Measurements from ENCODE around the gene CERS5. TPM values are rescaled to one million over a fixed set of nuclear protein-coding genes. Genes with fewer than 3 reads are reported as not detected.

Gene CERS5
- total and polyA plus RNA-seq, 12 donors: 8.3 to 51.7 (median 11.8) TPM

DNA sequence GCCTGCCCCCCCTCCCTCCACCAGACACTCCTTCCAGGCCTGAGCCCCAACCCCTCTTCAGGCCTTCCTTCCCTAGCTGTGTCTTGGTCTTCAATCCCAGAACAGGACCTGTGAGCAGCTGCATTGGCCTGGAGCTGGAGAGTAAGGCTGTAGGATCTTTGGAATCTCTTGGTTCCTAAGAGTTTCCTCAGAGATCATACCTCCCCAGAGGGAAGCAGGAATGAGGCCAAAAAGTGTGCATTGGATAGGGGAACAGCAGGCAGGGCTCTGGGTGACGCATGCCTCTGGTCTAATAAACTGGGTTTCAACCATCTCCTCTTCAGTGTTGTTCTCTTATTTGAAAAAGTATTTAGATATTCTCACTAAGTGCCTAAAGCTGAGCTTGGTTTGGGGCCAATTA, 83.9 kb downstream of the CERS5 start:
- TF ChIP-seq, protein P1, sequence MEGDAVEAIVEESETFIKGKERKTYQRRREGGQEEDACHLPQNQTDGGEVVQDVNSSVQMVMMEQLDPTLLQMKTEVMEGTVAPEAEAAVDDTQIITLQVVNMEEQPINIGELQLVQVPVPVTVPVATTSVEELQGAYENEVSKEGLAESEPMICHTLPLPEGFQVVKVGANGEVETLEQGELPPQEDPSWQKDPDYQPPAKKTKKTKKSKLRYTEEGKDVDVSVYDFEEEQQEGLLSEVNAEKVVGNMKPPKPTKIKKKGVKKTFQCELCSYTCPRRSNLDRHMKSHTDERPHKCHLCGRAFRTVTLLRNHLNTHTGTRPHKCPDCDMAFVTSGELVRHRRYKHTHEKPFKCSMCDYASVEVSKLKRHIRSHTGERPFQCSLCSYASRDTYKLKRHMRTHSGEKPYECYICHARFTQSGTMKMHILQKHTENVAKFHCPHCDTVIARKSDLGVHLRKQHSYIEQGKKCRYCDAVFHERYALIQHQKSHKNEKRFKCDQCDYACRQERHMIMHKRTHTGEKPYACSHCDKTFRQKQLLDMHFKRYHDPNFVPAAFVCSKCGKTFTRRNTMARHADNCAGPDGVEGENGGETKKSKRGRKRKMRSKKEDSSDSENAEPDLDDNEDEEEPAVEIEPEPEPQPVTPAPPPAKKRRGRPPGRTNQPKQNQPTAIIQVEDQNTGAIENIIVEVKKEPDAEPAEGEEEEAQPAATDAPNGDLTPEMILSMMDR (IDR thresholded peaks at IDR 0.05): no peak
- intact Hi-C loops (cut with DNase I): loop anchor here in 2 of 10 donors (1.0 to 10.0 kb wide), 2 partner anchors 86 to 232 kb away; no protein-coding TSS in a partner anchor
- Histone ChIP-seq H3K4me1 (peaks cover 0 to 26% (median 13%) of the 10 kb centered on the region in 9 donors), H3K27ac (no peak overlapping the region), H3K9me3 (no peaks in the 10 kb centered on the region), H3K36me3 (peaks cover 0 to 19% (median 15%) of the 10 kb centered on the region in 9 donors), H3K4me3 (no peak overlapping the region), H3K27me3 (no peaks in the 10 kb centered on the region)
- WGBS, 2 donors: 80 to 94% methylated on average over 1 of the region's 1 CpG
- ATAC-seq: no peak
- DNase-seq: no peak

DNA sequence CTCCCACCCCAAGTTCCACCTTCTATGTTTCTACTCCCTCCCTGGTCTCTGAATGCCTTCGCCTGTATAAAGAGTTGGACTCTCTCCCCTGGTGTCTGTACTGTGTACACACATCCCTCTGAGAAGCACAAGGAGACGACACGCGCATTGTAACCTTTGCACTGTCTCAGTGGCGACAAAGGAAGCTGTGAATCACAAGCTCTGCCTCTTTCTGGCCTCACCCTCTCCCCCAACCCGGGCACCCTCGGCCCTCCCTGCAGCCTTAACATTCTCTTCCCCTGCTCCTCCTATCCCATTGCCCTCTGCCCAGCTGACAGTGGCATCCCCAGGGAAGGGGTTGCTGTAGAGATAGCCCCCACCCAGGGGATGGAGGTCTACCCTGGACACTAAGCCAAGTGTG, 84.5 kb downstream of the CERS5 start:
- WGBS, 2 donors: 83 to 88% methylated on average over 7 of the region's 7 CpGs
- intact Hi-C loops (cut with DNase I): loop anchor here in 2 of 10 donors (1.0 to 10.0 kb wide), 2 partner anchors 87 to 232 kb away; no protein-coding TSS in a partner anchor
- H3K4me1 ChIP-seq: peaks cover 0 to 20% (median 13%) of the 10 kb centered on the region in 9 donors
- DNase-seq (no peak), ATAC-seq (no peak)
- H3K4me3 ChIP-seq: no peak overlapping the region
- TF ChIP-seq, protein P1 (IDR thresholded peaks at IDR 0.05): no peak
- H3K27ac ChIP-seq: no peak overlapping the region
- H3K27me3 ChIP-seq: no peaks in the 10 kb centered on the region
- H3K9me3 ChIP-seq: no peaks in the 10 kb centered on the region
- H3K36me3 ChIP-seq: peaks cover 0 to 13% (median 10%) of the 10 kb centered on the region in 9 donors

DNA sequence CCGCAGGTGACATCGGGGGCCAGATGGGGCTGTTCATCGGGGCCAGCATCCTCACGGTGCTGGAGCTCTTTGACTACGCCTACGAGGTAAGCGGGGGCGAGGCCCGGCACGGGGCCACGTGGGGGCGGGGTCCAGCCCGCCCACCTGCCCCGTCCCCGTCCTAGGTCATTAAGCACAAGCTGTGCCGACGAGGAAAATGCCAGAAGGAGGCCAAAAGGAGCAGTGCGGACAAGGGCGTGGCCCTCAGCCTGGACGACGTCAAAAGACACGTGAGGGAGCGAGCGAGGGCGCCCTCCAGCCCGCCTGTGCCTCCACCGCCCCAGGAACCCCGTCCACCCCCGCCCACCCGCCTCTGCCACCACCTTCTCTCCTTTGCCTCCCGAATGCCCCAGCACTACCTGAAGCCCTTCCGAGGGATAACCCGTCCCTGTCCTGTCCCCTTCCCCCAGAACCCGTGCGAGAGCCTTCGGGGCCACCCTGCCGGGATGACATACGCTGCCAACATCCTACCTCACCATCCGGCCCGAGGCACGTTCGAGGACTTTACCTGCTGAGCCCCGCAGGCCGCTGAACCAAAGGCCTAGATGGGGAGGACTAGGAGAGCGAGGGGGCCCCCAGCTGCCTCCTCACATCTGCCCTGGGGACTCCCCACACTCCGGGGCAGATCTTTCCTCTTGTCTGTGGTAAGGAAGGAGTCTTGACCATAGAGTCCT, 85.9 kb downstream of the CERS5 start:
- Histone ChIP-seq H3K27me3 (no peaks in the 10 kb centered on the region), H3K4me1 (peaks cover 0 to 17% (median 12%) of the 10 kb centered on the region in 9 donors), H3K4me3 (no peak overlapping the region), H3K9me3 (no peaks in the 10 kb centered on the region), H3K27ac (no peak overlapping the region), H3K36me3 (no peaks in the 10 kb centered on the region)
- DNase-seq: no peak
- TF ChIP-seq, protein P1 (IDR thresholded peaks at IDR 0.05): no peak
- 47% methylated on average over 46 of the region's 46 CpGs for WGBS, 2 donors
- intact Hi-C loops (cut with DNase I): loop anchor here in 2 of 10 donors (10.0 kb wide), 1 partner anchor 234 kb away; no protein-coding TSS in a partner anchor
- ATAC-seq: no peak

DNA sequence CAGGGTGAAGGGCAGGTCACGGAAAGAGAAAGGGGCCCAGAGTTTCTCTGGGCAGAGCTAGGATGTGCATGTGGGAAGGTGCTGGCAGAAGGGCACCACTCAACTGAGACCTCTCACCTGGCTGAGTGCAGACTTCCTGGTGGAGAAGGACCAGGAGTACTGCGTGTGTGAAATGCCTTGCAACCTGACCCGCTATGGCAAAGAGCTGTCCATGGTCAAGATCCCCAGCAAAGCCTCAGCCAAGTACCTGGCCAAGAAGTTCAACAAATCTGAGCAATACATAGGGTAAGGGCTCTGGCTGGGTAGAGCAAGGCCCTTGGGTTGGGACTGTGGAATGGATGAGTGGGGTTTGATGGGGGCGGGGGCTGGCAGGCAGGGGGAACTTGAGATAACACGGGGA, 87.4 kb downstream of the CERS5 start:
- H3K36me3 ChIP-seq: no peaks in the 10 kb centered on the region
- no peaks in the 10 kb centered on the region for H3K9me3 ChIP-seq
- no peak overlapping the region for H3K4me3 ChIP-seq
- TF ChIP-seq, protein P1 (IDR thresholded peaks at IDR 0.05): no peak
- WGBS, 2 donors: 84 to 88% methylated on average over 5 of the region's 5 CpGs
- intact Hi-C loops (cut with DNase I): loop anchor here in 8 of 10 donors (5.0 to 10.0 kb wide), 3 partner anchors 93 to 235 kb away; no protein-coding TSS in a partner anchor
- H3K27me3 ChIP-seq: no peaks in the 10 kb centered on the region
- no peak for DNase-seq
- H3K27ac ChIP-seq: no peak overlapping the region
- ATAC-seq: no peak
- H3K4me1 ChIP-seq: peaks cover 0 to 14% (median 10%) of the 10 kb centered on the region in 9 donors

Other genes starting within 250 kb of the CERS5 start
- not detected for gene AQP2, start 216.6 kb downstream of the CERS5 start, total RNA-seq
- under 1 TPM in 1 of 2 donors, not detected in 1; 0.04 TPM for gene AQP2, start 216.6 kb downstream of the CERS5 start, polyA plus RNA-seq
- 1 to 10 TPM in 1 of 10 donors, under 1 TPM in 5, not detected in 4; 0.16 to 1.0 (median 0.48) TPM for gene AQP5, start 205.5 kb downstream of the CERS5 start, total RNA-seq
- 1 to 10 TPM; 1.1 to 2.6 TPM for gene AQP5, start 205.5 kb downstream of the CERS5 start, polyA plus RNA-seq
- gene AQP6, start 194.4 kb downstream of the CERS5 start, total RNA-seq: not detected
- gene AQP6, start 194.4 kb downstream of the CERS5 start, polyA plus RNA-seq: under 1 TPM; 0.06 to 0.15 TPM
- gene RACGAP1, start 141.9 kb downstream of the CERS5 start, total RNA-seq: 10 to 100 TPM in 1 of 10 donors, 1 to 10 TPM in 9; 1.8 to 17.8 (median 4.0) TPM
- gene RACGAP1, start 141.9 kb downstream of the CERS5 start, polyA plus RNA-seq: 1 to 10 TPM; 1.0 to 2.6 TPM
- gene ASIC1, start 109.8 kb downstream of the CERS5 start, total RNA-seq: 1 to 10 TPM in 4 of 10 donors, under 1 TPM in 6; 0.17 to 1.6 (median 0.82) TPM
- under 1 TPM; 0.59 to 0.74 TPM for gene ASIC1, start 109.8 kb downstream of the CERS5 start, polyA plus RNA-seq
- 10 to 100 TPM; 13.3 to 24.0 (median 17.4) TPM for gene SMARCD1, start 82.0 kb downstream of the CERS5 start, total RNA-seq
- gene SMARCD1, start 82.0 kb downstream of the CERS5 start, polyA plus RNA-seq: 10 to 100 TPM; 12.0 to 13.0 TPM
- 10 to 100 TPM in 7 of 10 donors, 1 to 10 TPM in 3; 5.2 to 67.7 (median 15.5) TPM for gene GPD1, start 63.4 kb downstream of the CERS5 start, total RNA-seq
- 10 to 100 TPM; 13.2 to 15.8 TPM for gene GPD1, start 63.4 kb downstream of the CERS5 start, polyA plus RNA-seq
- 100 to 1,000 TPM; 144 to 239 (median 170) TPM for gene COX14, start 55.1 kb downstream of the CERS5 start, total RNA-seq
- gene COX14, start 55.1 kb downstream of the CERS5 start, polyA plus RNA-seq: 100 to 1,000 TPM in 1 of 2 donors, 10 to 100 TPM in 1; 93.8 to 167 TPM
- gene LIMA1, start 116.2 kb upstream of the CERS5 start, total RNA-seq: 10 to 100 TPM; 13.8 to 26.0 (median 16.2) TPM
- 10 to 100 TPM; 10.6 to 34.4 TPM for gene LIMA1, start 116.2 kb upstream of the CERS5 start, polyA plus RNA-seq
- gene FAM186A, start 229.2 kb upstream of the CERS5 start, total RNA-seq: not detected
- gene FAM186A, start 229.2 kb upstream of the CERS5 start, polyA plus RNA-seq: not detected
- 10 to 100 TPM; 45.0 to 75.7 (median 62.5) TPM for gene LARP4, start 233.5 kb upstream of the CERS5 start, total RNA-seq
- 10 to 100 TPM in 1 of 2 donors, 1 to 10 TPM in 1; 6.9 to 12.1 TPM for gene LARP4, start 233.5 kb upstream of the CERS5 start, polyA plus RNA-seq

Data from heart right ventricle (tissue), 16 donors.